HG03442 (cell line): ENCODE data around the gene BICDL1.
A peak's percentile ranks its signal among the peaks of the same experiment; 100 is the strongest.

Experiments
- ATAC-seq: cut with Tn5 transposase; IDR thresholded peaks from one replicate; pipeline ENCODE4 v1.9.1; 2021; ENCODE audit warnings: mild to moderate bottlenecking, moderate library complexity; ENCODE audit not compliant: unreplicated experiment

The BICDL1 gene

GRCh38 chr12:120121343-120121742 lies 132.3 kb downstream of the BICDL1 start:
- no peak for ATAC-seq

- peak; percentile 36 for ATAC-seq
These were observed 132.8 kb downstream of the BICDL1 start for GRCh38 chr12:120121766-120122293.

- no peak for ATAC-seq
These were observed 136.0 kb downstream of the BICDL1 start for GRCh38 chr12:120125029-120125428.

- ATAC-seq, result no peak
These were observed 137.0 kb downstream of the BICDL1 start for GRCh38 chr12:120125792-120126634.

GRCh38 chr12:120126635-120127005 lies 137.6 kb downstream of the BICDL1 start:
- ATAC-seq, result no peak

GRCh38 chr12:120130011-120130410 lies 141.0 kb downstream of the BICDL1 start:
- no peak for ATAC-seq

- no peak for ATAC-seq
These were observed 142.1 kb downstream of the BICDL1 start for GRCh38 chr12:120131116-120131515.

- no peak for ATAC-seq
These were observed 143.2 kb downstream of the BICDL1 start for GRCh38 chr12:120132054-120132836.

- peak; percentile 89 for ATAC-seq
These were observed 143.9 kb downstream of the BICDL1 start for GRCh38 chr12:120132863-120133385.

GRCh38 chr12:120134307-120134980 lies 145.4 kb downstream of the BICDL1 start:
- no peak for ATAC-seq

- ATAC-seq, result no peak
These were observed 147.2 kb downstream of the BICDL1 start for GRCh38 chr12:120136093-120136770.

GRCh38 chr12:120137833-120138232 lies 148.8 kb downstream of the BICDL1 start:
- ATAC-seq, result no peak

GRCh38 chr12:120138366-120138765 lies 149.3 kb downstream of the BICDL1 start:
- ATAC-seq, result no peak

GRCh38 chr12:120139958-120140357 lies 150.9 kb downstream of the BICDL1 start:
- ATAC-seq, result no peak

GRCh38 chr12:120140603-120141002 lies 151.6 kb downstream of the BICDL1 start:
- no peak for ATAC-seq

- no peak for ATAC-seq
These were observed 152.3 kb downstream of the BICDL1 start for GRCh38 chr12:120141336-120141735.

- ATAC-seq, result no peak
These were observed 153.3 kb downstream of the BICDL1 start for GRCh38 chr12:120142231-120142877.
